ENCODE results near the gene ZNF580. TPM values are rescaled to one million over a fixed set of nuclear protein-coding genes. Genes with fewer than 3 reads are reported as not detected.

Gene ZNF580
- total RNA-seq, 6 donors from 2014 or later = 28.1 to 84.1 (median 38.0) TPM

DNA sequence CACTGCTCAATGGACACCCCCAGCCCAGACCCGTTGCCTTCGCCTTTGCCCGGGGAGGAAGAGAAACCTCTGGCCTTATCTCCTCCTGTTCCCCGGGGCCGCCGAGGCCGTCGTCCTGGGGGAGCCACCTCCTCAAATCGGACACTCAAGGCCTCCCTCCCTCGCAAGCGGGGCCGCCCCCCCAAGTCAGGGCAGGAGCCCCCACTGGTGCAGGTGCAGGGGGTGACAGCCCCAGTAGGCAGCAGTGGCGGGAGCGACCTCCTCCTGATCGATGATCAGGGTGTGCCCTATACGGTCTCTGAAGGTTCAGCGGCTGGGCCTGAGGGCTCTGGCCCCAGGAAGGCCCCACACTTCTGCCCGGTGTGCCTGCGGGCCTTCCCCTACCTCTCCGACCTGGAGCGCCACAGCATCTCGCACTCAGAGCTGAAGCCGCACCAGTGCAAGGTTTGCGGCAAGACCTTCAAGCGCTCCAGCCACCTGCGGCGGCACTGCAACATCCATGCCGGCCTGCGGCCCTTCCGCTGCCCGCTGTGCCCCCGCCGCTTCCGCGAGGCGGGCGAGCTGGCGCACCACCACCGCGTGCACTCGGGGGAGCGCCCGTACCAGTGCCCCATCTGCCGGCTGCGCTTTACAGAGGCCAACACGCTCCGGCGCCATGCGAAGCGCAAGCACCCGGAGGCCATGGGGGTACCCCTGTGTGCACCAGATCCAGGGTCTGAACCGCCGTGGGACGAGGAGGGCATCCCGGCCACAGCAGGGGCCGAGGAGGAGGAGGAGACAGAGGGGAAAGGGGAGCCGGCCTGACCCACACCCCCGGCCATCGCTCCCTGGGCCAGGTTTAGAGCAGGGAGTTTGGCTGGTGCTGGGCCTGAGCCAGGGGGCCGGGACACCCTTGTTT, 38.4 kb upstream of the ZNF580 start:
- no peaks in the 10 kb centered on the region for H3K27me3 ChIP-seq
- no peak for TF ChIP-seq POLR2A (IDR thresholded peaks at IDR 0.05)
- TF ChIP-seq EP300 (IDR thresholded peaks at IDR 0.05) = no peak
- no peak for TF ChIP-seq POLR2AphosphoS5 (IDR thresholded peaks at IDR 0.05)
- TF ChIP-seq CTCF (IDR thresholded peaks at IDR 0.05) = no peak
- no peak for ATAC-seq (ENCODE audit: low FRiP score in 2 of 2)
- H3K4me1 ChIP-seq = peaks cover 33 to 61% (median 40%) of the 10 kb centered on the region in 4 donors
- DNase-seq = peak in 1 of 2 donors; percentile 88
- H3K4me3 ChIP-seq = no peak overlapping the region
- 95 to 100% methylated on average over 12 to 55 of the region's 60 CpGs for WGBS, 2 donors
- peaks cover 0 to 10% (median 3%) of the 10 kb centered on the region in 4 donors for H3K36me3 ChIP-seq
- H3K27ac ChIP-seq = peak overlapping the region in 1 of 4 donors; percentile 99
- H3K9me3 ChIP-seq = no peaks in the 10 kb centered on the region

DNA sequence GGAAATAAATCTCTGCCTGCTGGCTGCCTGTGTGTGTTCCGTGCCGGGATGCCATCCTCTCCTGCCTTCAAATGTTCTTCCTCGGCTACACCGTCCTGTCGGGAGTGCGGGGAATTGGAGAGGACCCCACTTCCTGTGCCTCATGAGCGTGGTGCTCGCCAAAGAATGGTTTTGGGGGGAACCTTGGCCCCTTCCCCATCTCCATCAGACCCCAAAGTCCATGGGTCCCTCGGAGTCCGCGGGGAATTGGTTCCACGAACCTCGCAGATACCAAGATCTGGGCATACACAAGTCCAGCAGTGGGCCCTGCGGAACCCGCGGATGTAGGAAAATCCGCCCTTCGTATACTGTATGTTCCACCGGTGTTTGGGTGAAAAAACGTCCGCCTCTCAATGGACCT, 37.7 kb upstream of the ZNF580 start:
- ATAC-seq (ENCODE audit: low FRiP score in 2 of 2) (no peak), DNase-seq (no peak)
- Histone ChIP-seq H3K9me3 (no peaks in the 10 kb centered on the region), H3K4me1 (peaks cover 37 to 61% (median 40%) of the 10 kb centered on the region in 4 donors), H3K27ac (peak overlapping the region in 1 of 4 donors; percentile 97), H3K27me3 (no peaks in the 10 kb centered on the region), H3K4me3 (no peak overlapping the region), H3K36me3 (peaks cover 0 to 13% (median 2%) of the 10 kb centered on the region in 4 donors)
- WGBS, 2 donors = 88 to 93% methylated on average over 20 to 21 of the region's 21 CpGs
- TF ChIP-seq POLR2A (IDR thresholded peaks at IDR 0.05) (no peak), POLR2AphosphoS5 (IDR thresholded peaks at IDR 0.05) (no peak), CTCF (IDR thresholded peaks at IDR 0.05) (no peak), EP300 (IDR thresholded peaks at IDR 0.05) (no peak)

DNA sequence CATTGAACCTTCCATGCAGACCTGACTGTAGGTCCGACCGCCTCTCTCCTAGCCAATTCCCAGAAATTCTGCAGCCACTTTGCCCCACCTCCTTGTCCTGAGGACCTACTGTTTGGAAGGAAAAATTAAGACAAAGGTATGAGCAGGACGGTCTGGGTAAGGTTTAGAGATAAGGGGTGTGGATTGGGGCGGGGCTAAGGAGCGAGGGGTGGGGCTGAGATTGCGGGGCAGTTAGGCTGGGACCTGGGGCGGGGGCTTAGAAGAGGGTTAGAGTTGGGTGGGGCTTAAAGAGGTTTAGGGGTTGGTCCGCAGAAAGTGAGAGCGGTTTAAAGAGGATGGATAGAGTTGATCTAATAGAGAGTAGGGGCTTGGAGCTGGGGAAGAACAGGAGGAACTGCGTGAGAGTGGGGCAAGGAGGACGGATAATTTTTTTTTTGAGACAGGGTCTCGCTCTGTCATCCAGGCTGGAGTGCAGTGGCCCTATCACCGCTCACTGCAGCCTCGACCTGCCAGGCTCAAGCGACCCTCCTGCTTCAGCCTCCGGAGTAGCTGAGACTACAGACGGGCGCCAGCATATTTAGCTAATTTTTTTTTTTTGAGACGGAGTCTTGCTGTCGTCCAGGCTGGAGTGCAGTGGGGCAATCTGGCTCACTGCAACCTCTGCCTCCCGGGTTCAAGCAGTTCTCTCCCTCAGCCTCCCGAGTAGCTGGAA, 37.1 kb upstream of the ZNF580 start:
- H3K4me3 ChIP-seq = peak overlapping the region in 1 of 4 donors; percentile 85

GRCh38 chr19:55605207-55605636, 35.6 kb upstream of the ZNF580 start:
- H3K9me3 ChIP-seq = no peaks in the 10 kb centered on the region
- peak overlapping the region; percentile 79 to 95 (median 87) for H3K4me3 ChIP-seq
- H3K27me3 ChIP-seq = no peaks in the 10 kb centered on the region
- 0% methylated on average over 16 of the region's 43 CpGs for WGBS, 2 donors
- peak; percentile 91 to 92 for ATAC-seq (ENCODE audit: low FRiP score in 2 of 2)
- TF ChIP-seq CTCF (IDR thresholded peaks at IDR 0.05) (no peak), POLR2A (IDR thresholded peaks at IDR 0.05) (peak in 1 of 4 donors; percentile 44), POLR2AphosphoS5 (IDR thresholded peaks at IDR 0.05) (peak; percentile 77 to 84), EP300 (IDR thresholded peaks at IDR 0.05) (no peak)
- H3K4me1 ChIP-seq = peaks cover 32 to 63% (median 34%) of the 10 kb centered on the region in 4 donors
- H3K27ac ChIP-seq = peak overlapping the region; percentile 93 to 97 (median 96)
- peak; percentile 97 to 98 for DNase-seq
- H3K36me3 ChIP-seq = peaks cover 0 to 21% (median 5%) of the 10 kb centered on the region in 4 donors

More for the DNA sequence above, 37.1 kb upstream of the ZNF580 start:
- TF ChIP-seq POLR2AphosphoS5 (IDR thresholded peaks at IDR 0.05) (no peak), POLR2A (IDR thresholded peaks at IDR 0.05) (no peak), EP300 (IDR thresholded peaks at IDR 0.05) (no peak), CTCF (IDR thresholded peaks at IDR 0.05) (no peak)
- WGBS, 2 donors = 76 to 81% methylated on average over 22 of the region's 22 CpGs
- ATAC-seq (ENCODE audit: low FRiP score in 2 of 2) = no peak
- H3K36me3 ChIP-seq = peaks cover 0 to 13% (median 2%) of the 10 kb centered on the region in 4 donors
- no peak for DNase-seq
- peaks cover 32 to 60% (median 34%) of the 10 kb centered on the region in 4 donors for H3K4me1 ChIP-seq
- H3K27ac ChIP-seq = peak overlapping the region in 3 of 4 donors; percentile 94 to 97 (median 97)
- H3K27me3 ChIP-seq = no peaks in the 10 kb centered on the region
- H3K9me3 ChIP-seq = no peaks in the 10 kb centered on the region

All from upper lobe of left lung (tissue), 6 donors.